GM23338 (cell line): ENCODE results near the gene AFAP1. TPM values are rescaled to one million over a fixed set of nuclear protein-coding genes. Genes with fewer than 3 reads are reported as not detected.

Source experiments
- ATAC-seq: fragments of 200-7000 bp; cut with Tn5 transposase; 3 replicates; pipeline ENCODE4 v1.9.1; 2020
- DNase-seq: peaks from one replicate; pipeline ENCODE4 v3.0.0-alpha.2; 2015; ENCODE audit warnings: low spot score
- H2AFZ ChIP-seq: fragments of 200-600 bp; sonication (generic); 2 replicates; pipeline ENCODE4 v1.8.0; 2016; ENCODE audit warnings: antibody characterized with exemption, mild to moderate bottlenecking, moderate library complexity
- H3F3A ChIP-seq: fragments of 200-600 bp; sonication (generic); replicated peaks from 2 replicates; pipeline ENCODE4 v1.8.0; 2017; ENCODE audit warnings: antibody characterized with exemption, mixed run types, low read depth
- H3K27ac ChIP-seq: fragments of 200-600 bp; sonication (generic); 2 replicates; pipeline ENCODE4 v1.6.1; 2016; ENCODE audit warnings: low read depth
- H3K27me3 ChIP-seq: fragments of 200-600 bp; sonication (generic); 2 replicates; pipeline ENCODE4 v1.8.0; 2016; ENCODE audit warnings: mild to moderate bottlenecking, mixed run types, moderate library complexity; ENCODE audit not compliant: insufficient read depth
- H3K36me3 ChIP-seq: fragments of 200-600 bp; sonication (generic); 2 replicates; pipeline ENCODE4 v1.8.0; 2016; ENCODE audit warnings: mild to moderate bottlenecking; ENCODE audit not compliant: insufficient read depth
- H3K4me1 ChIP-seq: fragments of 200-600 bp; sonication (generic); 2 replicates; pipeline ENCODE4 v1.8.0; 2016; ENCODE audit warnings: mild to moderate bottlenecking, moderate library complexity; ENCODE audit not compliant: insufficient read depth
- H3K4me2 ChIP-seq: fragments of 200-600 bp; sonication (generic); 2 replicates; pipeline ENCODE4 v1.7.1; 2017; ENCODE audit warnings: mixed run types
- H3K4me3 ChIP-seq: fragments of 200-600 bp; sonication (generic); 2 replicates; pipeline ENCODE4 v1.6.1; 2016; ENCODE audit warnings: mixed run types
- H3K79me2 ChIP-seq: fragments of 200-600 bp; sonication (generic); replicated peaks from 2 replicates; pipeline ENCODE4 v1.8.0; 2017; ENCODE audit warnings: mild to moderate bottlenecking; ENCODE audit not compliant: insufficient read depth
- H3K9me2 ChIP-seq: fragments of 200-600 bp; sonication (generic); 2 replicates; pipeline ENCODE4 v1.8.0; 2017; ENCODE audit not compliant: insufficient read depth
- H4K20me1 ChIP-seq: fragments of 200-600 bp; sonication (generic); replicated peaks from 2 replicates; pipeline ENCODE4 v1.8.0; 2017; ENCODE audit warnings: mild to moderate bottlenecking; ENCODE audit not compliant: insufficient read depth
- H3K27ac Mint-ChIP-seq: 2 replicates; pipeline ENCODE4 v1.8.0; 2020; ENCODE audit warnings: inconsistent platforms, mild to moderate bottlenecking, moderate library complexity, mixed read lengths
- H3K27me3 Mint-ChIP-seq: 3 replicates; pipeline ENCODE4 v1.8.0; 2022; ENCODE audit warnings: low read depth, mild to moderate bottlenecking, moderate library complexity, mixed read lengths, inconsistent platforms; ENCODE audit not compliant: insufficient read depth, poor library complexity
- H3K36me3 Mint-ChIP-seq: 3 replicates; pipeline ENCODE4 v1.8.0; 2021; ENCODE audit warnings: low read depth, mild to moderate bottlenecking, inconsistent platforms, moderate library complexity, mixed read lengths
- H3K4me1 Mint-ChIP-seq: 3 replicates; pipeline ENCODE4 v1.8.0; 2020; ENCODE audit warnings: mild to moderate bottlenecking, inconsistent platforms, mixed read lengths
- H3K4me3 Mint-ChIP-seq: 3 replicates; pipeline ENCODE4 v1.8.0; 2021; ENCODE audit warnings: moderate library complexity, mild to moderate bottlenecking, inconsistent platforms, mixed read lengths
- H3K9me3 Mint-ChIP-seq: 3 replicates; pipeline ENCODE4 v1.8.0; 2020; ENCODE audit warnings: moderate library complexity, mild to moderate bottlenecking, inconsistent platforms, mixed read lengths
- CREB1 ChIP-seq: fragments of 250-450 bp; sonication (Bioruptor Pico); IDR thresholded peaks from 2 replicates; pipeline ENCODE4 v1.5.0; 2020; ENCODE audit warnings: low read depth, mild to moderate bottlenecking, moderate library complexity
- EZH2 ChIP-seq: fragments of 200-600 bp; sonication (generic); IDR thresholded peaks from one replicate; pipeline ENCODE4 v1.8.0; 2017; ENCODE audit warnings: antibody characterized with exemption, mild to moderate bottlenecking, low read depth; ENCODE audit not compliant: unreplicated experiment
- EZH2phosphoT487 ChIP-seq: fragments of 200-600 bp; sonication (generic); IDR thresholded peaks from one replicate; pipeline ENCODE4 v1.8.1; 2018; ENCODE audit warnings: antibody characterized with exemption; ENCODE audit not compliant: unreplicated experiment
- JUNB ChIP-seq: IDR thresholded peaks from one replicate; pipeline ENCODE4 v1.6.1; 2016; ENCODE audit warnings: antibody characterized with exemption; ENCODE audit not compliant: unreplicated experiment
- NANOG ChIP-seq: IDR thresholded peaks from 2 replicates; pipeline ENCODE4 v1.6.1; 2016; ENCODE audit warnings: antibody characterized with exemption, borderline replicate concordance
- STAT1 ChIP-seq: IDR thresholded peaks from one replicate; pipeline ENCODE4 v1.6.1; 2016; ENCODE audit warnings: antibody characterized with exemption; ENCODE audit not compliant: unreplicated experiment
- ZNF331 ChIP-seq: fragments of 250-450 bp; sonication (Bioruptor Pico); IDR thresholded peaks from 2 replicates; pipeline ENCODE4 v1.5.0; 2020; ENCODE audit warnings: low read depth, mild to moderate bottlenecking, moderate library complexity
- polyA plus RNA-seq: library from polyadenylated mRNA; unstranded; fragments of >200 nt; fragmentation: Nextera tagmentation; extraction: Ambion mirVana; gene quantifications from 2 replicates; pipeline ENCODE4 v1.2.1, GENCODE V29; 2016
- total RNA-seq: library from RNA; depleted of rRNA; stranded (reverse); fragments of >200 nt; shearing (Covaris generic); gene quantifications from 2 replicates; pipeline ENCODE4 v1.2.3, GENCODE V29; 2014
- TF ChIP-seq, protein P1 (sequence below), 2 experiments: fragments of 200-600 bp in 1 of 2; sonication (generic) in 1 of 2; conservative IDR thresholded peaks; 2 replicates each; pipeline versions ENCODE4 v1.5.1 to v1.6.1; 2016 to 2017; ENCODE audit warnings: antibody characterized with exemption in 2 of 2, low read depth in 2 of 2, mild to moderate bottlenecking in 2 of 2, moderate library complexity in 1 of 2
- TF ChIP-seq, protein P2 (sequence below): IDR thresholded peaks from 2 replicates; pipeline ENCODE4 v1.6.1; 2016; ENCODE audit warnings: antibody characterized with exemption

AFAP1 gene
- total and polyA plus RNA-seq, 2 experiments from 2014 or later, result 6.5 to 21.5 TPM

GRCh38 chr4:7960017-7960789 lies 20.5 kb upstream of the AFAP1 start:
- Mint-ChIP-seq H3K36me3 (no peaks in the 10 kb centered on the region), H3K4me1 (peaks cover 24% of the 10 kb centered on the region), H3K9me3 (no peaks in the 10 kb centered on the region), H3K27me3 (no peaks in the 10 kb centered on the region), H3K4me3 (no peak overlapping the region), H3K27ac (no peak overlapping the region)
- Histone ChIP-seq H3K79me2 (no peaks in the 10 kb centered on the region), H3K36me3 (no peaks in the 10 kb centered on the region), H3K4me3 (no peak overlapping the region), H2AFZ (no peak overlapping the region; the same call in 1 of the 2 replicates), H3K4me2 (no peak overlapping the region), H3F3A (0 out of 2 replicates have a peak, but pooled peaks cover 6% of the 10 kb centered on the region), H3K4me1 (peaks cover 17% of the 10 kb centered on the region), H3K27ac (no peak overlapping the region), H3K9me2 (no peaks in the 10 kb centered on the region), H4K20me1 (no peaks in the 10 kb centered on the region), H3K27me3 (no peaks in the 10 kb centered on the region)
- TF ChIP-seq CREB1 (CRISPR knock-in tag) (no peak), EZH2 (no peak)
- no peak for ATAC-seq
- no peak for DNase-seq

- DNase-seq (no peak), ATAC-seq (peak; percentile 49)
- Histone ChIP-seq H2AFZ (peak overlapping the region; percentile 43; the same call in 1 of the 2 replicates), H4K20me1 (no peaks in the 10 kb centered on the region), H3K79me2 (no peaks in the 10 kb centered on the region), H3K27ac (0 out of 2 replicates have a peak overlapping the region, but pooled peaks have one; percentile 50), H3K9me2 (no peaks in the 10 kb centered on the region), H3F3A (0 out of 2 replicates have a peak, but pooled peaks cover 6% of the 10 kb centered on the region), H3K4me3 (no peak overlapping the region), H3K36me3 (no peaks in the 10 kb centered on the region), H3K4me1 (peaks cover 17% of the 10 kb centered on the region), H3K4me2 (no peak overlapping the region), H3K27me3 (no peaks in the 10 kb centered on the region)
- peaks cover 24% of the 10 kb centered on the region for H3K4me1 Mint-ChIP-seq
- H3K9me3 Mint-ChIP-seq, result no peaks in the 10 kb centered on the region
- TF ChIP-seq EZH2, result no peak
- TF ChIP-seq, protein P1, sequence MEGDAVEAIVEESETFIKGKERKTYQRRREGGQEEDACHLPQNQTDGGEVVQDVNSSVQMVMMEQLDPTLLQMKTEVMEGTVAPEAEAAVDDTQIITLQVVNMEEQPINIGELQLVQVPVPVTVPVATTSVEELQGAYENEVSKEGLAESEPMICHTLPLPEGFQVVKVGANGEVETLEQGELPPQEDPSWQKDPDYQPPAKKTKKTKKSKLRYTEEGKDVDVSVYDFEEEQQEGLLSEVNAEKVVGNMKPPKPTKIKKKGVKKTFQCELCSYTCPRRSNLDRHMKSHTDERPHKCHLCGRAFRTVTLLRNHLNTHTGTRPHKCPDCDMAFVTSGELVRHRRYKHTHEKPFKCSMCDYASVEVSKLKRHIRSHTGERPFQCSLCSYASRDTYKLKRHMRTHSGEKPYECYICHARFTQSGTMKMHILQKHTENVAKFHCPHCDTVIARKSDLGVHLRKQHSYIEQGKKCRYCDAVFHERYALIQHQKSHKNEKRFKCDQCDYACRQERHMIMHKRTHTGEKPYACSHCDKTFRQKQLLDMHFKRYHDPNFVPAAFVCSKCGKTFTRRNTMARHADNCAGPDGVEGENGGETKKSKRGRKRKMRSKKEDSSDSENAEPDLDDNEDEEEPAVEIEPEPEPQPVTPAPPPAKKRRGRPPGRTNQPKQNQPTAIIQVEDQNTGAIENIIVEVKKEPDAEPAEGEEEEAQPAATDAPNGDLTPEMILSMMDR (conservative IDR thresholded peaks at IDR 0.05; ENCODE audit: low read depth in 2 of 2), result 0 out of 4 replicates have a peak, but pooled peaks of 1 of the 2 experiments have one; percentile 2
- H3K36me3 Mint-ChIP-seq, result no peaks in the 10 kb centered on the region
- H3K27me3 Mint-ChIP-seq, result no peaks in the 10 kb centered on the region
- H3K4me3 Mint-ChIP-seq, result no peak overlapping the region
- H3K27ac Mint-ChIP-seq, result peak overlapping the region; percentile 72
Observed at GRCh38 chr4:7959078-7959477, 19.4 kb upstream of the AFAP1 start.

DNA sequence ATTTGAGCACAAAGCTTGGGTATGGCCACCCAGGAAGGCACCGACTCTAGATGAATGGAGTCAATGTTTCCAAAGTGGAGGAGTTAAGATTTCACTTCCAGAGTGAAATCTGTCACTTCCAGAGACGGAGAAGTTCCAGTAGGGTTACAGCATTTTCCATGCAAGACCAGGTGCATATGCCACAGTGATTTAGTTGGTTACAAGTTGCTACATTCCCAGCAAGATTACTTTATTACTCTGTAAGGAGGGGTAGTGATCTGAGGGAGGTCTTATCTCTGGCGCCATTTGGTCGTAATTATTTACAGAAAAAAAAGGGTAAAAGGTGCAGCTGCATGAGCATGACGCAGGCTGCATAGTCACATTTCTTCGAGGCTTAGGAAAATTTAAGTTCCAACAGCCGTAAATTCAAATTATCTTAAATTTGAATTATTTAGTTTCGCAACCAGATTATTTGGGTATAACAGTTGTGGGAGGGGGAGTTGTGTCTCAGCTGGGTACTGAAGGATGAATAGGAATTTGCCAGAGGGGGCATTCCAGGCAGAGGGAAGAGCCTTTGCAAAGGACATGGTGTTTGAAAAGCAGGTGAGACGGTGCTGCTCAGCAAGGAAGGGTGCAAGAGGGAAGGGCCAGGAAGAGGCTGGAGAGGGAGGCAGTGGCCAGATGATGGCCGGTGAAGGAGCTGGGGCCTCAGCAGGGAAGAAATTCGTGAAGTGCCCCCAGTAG lies 17.4 kb upstream of the AFAP1 start:
- no peak overlapping the region for H3K27ac ChIP-seq
- no peaks in the 10 kb centered on the region for H4K20me1 ChIP-seq
- Mint-ChIP-seq H3K4me3 (no peak overlapping the region), H3K27ac (no peak overlapping the region), H3K9me3 (peaks cover 3% of the 10 kb centered on the region; the same call in 1 of the 3 replicates), H3K4me1 (peaks cover 21% of the 10 kb centered on the region), H3K27me3 (no peaks in the 10 kb centered on the region), H3K36me3 (no peaks in the 10 kb centered on the region)
- H3K4me2 ChIP-seq, result no peak overlapping the region
- H3K4me1 ChIP-seq, result peaks cover 17% of the 10 kb centered on the region
- H3K79me2 ChIP-seq, result no peaks in the 10 kb centered on the region
- no peak for TF ChIP-seq STAT1
- TF ChIP-seq JUNB, result no peak
- TF ChIP-seq EZH2phosphoT487, result no peak
- no peak for TF ChIP-seq NANOG
- TF ChIP-seq ZNF331 (CRISPR knock-in tag), result no peak
- TF ChIP-seq, protein P2, sequence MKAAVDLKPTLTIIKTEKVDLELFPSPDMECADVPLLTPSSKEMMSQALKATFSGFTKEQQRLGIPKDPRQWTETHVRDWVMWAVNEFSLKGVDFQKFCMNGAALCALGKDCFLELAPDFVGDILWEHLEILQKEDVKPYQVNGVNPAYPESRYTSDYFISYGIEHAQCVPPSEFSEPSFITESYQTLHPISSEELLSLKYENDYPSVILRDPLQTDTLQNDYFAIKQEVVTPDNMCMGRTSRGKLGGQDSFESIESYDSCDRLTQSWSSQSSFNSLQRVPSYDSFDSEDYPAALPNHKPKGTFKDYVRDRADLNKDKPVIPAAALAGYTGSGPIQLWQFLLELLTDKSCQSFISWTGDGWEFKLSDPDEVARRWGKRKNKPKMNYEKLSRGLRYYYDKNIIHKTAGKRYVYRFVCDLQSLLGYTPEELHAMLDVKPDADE, result no peak
- TF ChIP-seq EZH2, result no peak
- no peaks in the 10 kb centered on the region for H3K27me3 ChIP-seq
- H3K4me3 ChIP-seq, result no peak overlapping the region
- no peaks in the 10 kb centered on the region for H3K36me3 ChIP-seq
- H3F3A ChIP-seq, result 0 out of 2 replicates have a peak, but pooled peaks cover 6% of the 10 kb centered on the region
- no peak overlapping the region for H2AFZ ChIP-seq
- no peaks in the 10 kb centered on the region for H3K9me2 ChIP-seq
- DNase-seq (no peak), ATAC-seq (no peak; the same call in 2 of the 3 replicates)
